Endothelial cell of umbilical vein (primary cell): ENCODE measurements around the gene SLC2A6. TPM values are rescaled to one million over a fixed set of nuclear protein-coding genes. Genes with fewer than 3 reads are reported as not detected.

Source experiments
- BruUV-seq: library from RNA; stranded (reverse); fragments of 400-500 nt; replicated peaks from 2 replicates; lab custom pipeline; 2021; lab: Mats Ljungman, UMichigan
- CTCF ChIA-PET: fragments of 300-600, 350-600 bp; sonication (Branson Sonifier 250); formaldehyde crosslinking; loops from one replicate; lab custom pipeline; 2021; ENCODE audit warnings: antibody characterized with exemption, inconsistent platforms; lab: Charles Lee
- POLR2A ChIA-PET: fragments of 300-600, 350-600 bp; sonication (Branson Sonifier 250); formaldehyde crosslinking; loops from one replicate; lab custom pipeline; 2021; ENCODE audit warnings: antibody characterized with exemption, inconsistent platforms; lab: Charles Lee
- DNase-seq: peaks from one replicate; pipeline ENCODE4 v3.0.0-alpha.2; 2011; ENCODE audit warnings: low read depth, low spot score
- FAIRE-seq: peaks from 2 replicates; lab custom pipeline; 2011; peaks lifted over from hg19 to GRCh38; lab: Jason Lieb, UNC
- H2AFZ ChIP-seq: 2 replicates; pipeline ENCODE4 v1.6.0; 2012; ENCODE audit warnings: low read depth, low read length, control low read depth, inconsistent platforms
- H3K27ac ChIP-seq: 2 replicates; pipeline ENCODE4 v1.5.1; 2011; ENCODE audit warnings: low read depth, mild to moderate bottlenecking, control low read depth, low read length, moderate library complexity; ENCODE audit not compliant: insufficient read depth
- H3K27me3 ChIP-seq, 2 experiments: 2 replicates each; pipeline versions ENCODE4 v1.6.0 to v1.6.1; 2011; ENCODE audit warnings: low read length in 2 of 2, mixed read lengths in 1 of 2; ENCODE audit not compliant: control insufficient read depth in 2 of 2, insufficient read depth in 2 of 2
- H3K36me3 ChIP-seq, 2 experiments: 2 replicates in 1 of 2; 3 replicates in 1 of 2; pipeline ENCODE4 v1.5.1; 2011; ENCODE audit warnings: low read length in 2 of 2, mild to moderate bottlenecking in 1 of 2, moderate library complexity in 1 of 2; ENCODE audit not compliant: control insufficient read depth in 2 of 2, insufficient read depth in 2 of 2; ENCODE audit errors: extremely low read depth in 1 of 2
- H3K4me1 ChIP-seq: 3 replicates; pipeline ENCODE4 v1.5.1; 2011; ENCODE audit warnings: mild to moderate bottlenecking, low read length; ENCODE audit not compliant: control insufficient read depth, insufficient read depth; ENCODE audit errors: extremely low read depth
- H3K4me2 ChIP-seq: 2 replicates; pipeline ENCODE4 v1.6.1; 2011; ENCODE audit warnings: low read length, control low read depth, mixed read lengths; ENCODE audit not compliant: insufficient read depth
- H3K4me3 ChIP-seq, 3 experiments: fragments of 200-600 bp in 1 of 3; sonication (generic), shearing (Covaris generic) in 1 of 3; replicated peaks in 1 of 3; 2 replicates each; pipeline ENCODE4 v1.5.1; 2011 to 2016; ENCODE audit warnings: control low read depth in 3 of 3, low read length in 3 of 3, mild to moderate bottlenecking in 2 of 3, inconsistent platforms in 1 of 3, low read depth in 1 of 3, moderate library complexity in 1 of 3; ENCODE audit not compliant: insufficient read depth in 1 of 3
- H3K79me2 ChIP-seq: 2 replicates; pipeline ENCODE4 v1.6.0; 2012; ENCODE audit warnings: low read length, inconsistent platforms; ENCODE audit not compliant: control insufficient read depth, insufficient read depth
- H3K9ac ChIP-seq: replicated peaks from 2 replicates; pipeline ENCODE3; 2011; ENCODE audit warnings: low read length, control low read depth; ENCODE audit not compliant: insufficient read depth; ENCODE audit errors: extremely low read depth
- H3K9me1 ChIP-seq: replicated peaks from 3 replicates; pipeline ENCODE4 v1.6.0; 2011; ENCODE audit warnings: mild to moderate bottlenecking, low read length; ENCODE audit not compliant: control insufficient read depth, insufficient read depth; ENCODE audit errors: extremely low read depth
- H3K9me3 ChIP-seq: replicated peaks from 2 replicates; pipeline ENCODE4 v1.5.1; 2012; ENCODE audit warnings: low read length, inconsistent platforms; ENCODE audit not compliant: control insufficient read depth, insufficient read depth
- H4K20me1 ChIP-seq: replicated peaks from 2 replicates; pipeline ENCODE3; 2011; ENCODE audit warnings: mild to moderate bottlenecking, low read length; ENCODE audit not compliant: control insufficient read depth, insufficient read depth; ENCODE audit errors: extremely low read depth
- CTCF ChIP-seq, 2 donors: IDR thresholded peaks; 1 replicate in 1 of 2; 2 replicates in 1 of 2; pipeline ENCODE4 v1.5.1; 2011; ENCODE audit warnings: low read length in 2 of 2, mild to moderate bottlenecking in 2 of 2, moderate library complexity in 2 of 2, control low read depth in 1 of 2, inconsistent platforms in 1 of 2, low read depth in 1 of 2; ENCODE audit not compliant: insufficient read depth in 1 of 2; ENCODE audit errors: extremely low read depth in 1 of 2
- EZH2 ChIP-seq: IDR thresholded peaks from 2 replicates; pipeline ENCODE4 v1.6.1; 2012; ENCODE audit warnings: borderline replicate concordance, low read depth, mild to moderate bottlenecking, moderate library complexity, low read length, inconsistent platforms; ENCODE audit not compliant: severe bottlenecking
- FOS ChIP-seq: IDR thresholded peaks from 2 replicates; pipeline ENCODE4 v1.6.1; 2011; ENCODE audit warnings: mild to moderate bottlenecking, low read length, moderate library complexity, borderline replicate concordance; ENCODE audit not compliant: insufficient read depth
- GATA2 ChIP-seq: IDR thresholded peaks from 2 replicates; pipeline ENCODE4 v1.7.0; 2011; ENCODE audit warnings: low read depth, mild to moderate bottlenecking, moderate library complexity, mixed read lengths, low read length; ENCODE audit not compliant: insufficient read length, insufficient read depth
- JUN ChIP-seq: IDR thresholded peaks from 2 replicates; pipeline ENCODE4 v1.6.1; 2011; ENCODE audit warnings: borderline replicate concordance, low read depth; ENCODE audit not compliant: insufficient read length, insufficient read depth
- MYC ChIP-seq: IDR thresholded peaks from one replicate; pipeline ENCODE4 v1.6.1; 2011; ENCODE audit warnings: mild to moderate bottlenecking, low read depth, low read length
- POLR2A ChIP-seq: IDR thresholded peaks from 2 replicates; pipeline ENCODE4 v1.6.1; 2012; ENCODE audit warnings: low read depth, mild to moderate bottlenecking, control low read depth, low read length
- POLR2AphosphoS5 ChIP-seq: IDR thresholded peaks from 2 replicates; pipeline ENCODE4 v1.6.1; 2012; ENCODE audit warnings: low read depth, mild to moderate bottlenecking, control low read depth, low read length, moderate library complexity; ENCODE audit not compliant: insufficient read depth
- dilution Hi-C: fragments of 300-500 bp; cut with MboI; formaldehyde crosslinking; loops from one replicate; pipeline ENCODE4 v1.15.0; 2019; ENCODE audit warnings: low sequenced_read_pairs; ENCODE audit not compliant: extremely low pct_ligation_motif_present
- intact Hi-C: fragments of 100-400 bp; cut with micrococcal nuclease; formaldehyde crosslinking; loops from one replicate; pipeline ENCODE4 v1.10.0; 2022
- polyA plus RNA-seq, 4 experiments: library from polyadenylated mRNA; depleted of rRNA in 3 of 4; stranded (reverse) in 3 of 4; unstranded in 1 of 4; fragments of >200 nt; gene quantifications; 2 replicates each; pipeline versions ENCODE4 v1.2.1 to v1.2.3, GENCODE V29; 2011 to 2012; ENCODE audit warnings: missing spikeins in 1 of 4
- total RNA-seq: library from RNA; stranded (reverse); gene quantifications from 2 replicates; pipeline ENCODE4 v1.2.3, GENCODE V29; 2021
- TF ChIP-seq, protein P1 (sequence below): IDR thresholded peaks from 2 replicates; pipeline ENCODE4 v1.6.1; 2011; ENCODE audit not compliant: insufficient read depth, insufficient read length

SLC2A6 gene
- total and polyA plus RNA-seq, 2 donors (not counting 3 experiments of a cell fraction or from before 2014, with no cell fraction given): 35.7 to 39.6 TPM

DNA sequence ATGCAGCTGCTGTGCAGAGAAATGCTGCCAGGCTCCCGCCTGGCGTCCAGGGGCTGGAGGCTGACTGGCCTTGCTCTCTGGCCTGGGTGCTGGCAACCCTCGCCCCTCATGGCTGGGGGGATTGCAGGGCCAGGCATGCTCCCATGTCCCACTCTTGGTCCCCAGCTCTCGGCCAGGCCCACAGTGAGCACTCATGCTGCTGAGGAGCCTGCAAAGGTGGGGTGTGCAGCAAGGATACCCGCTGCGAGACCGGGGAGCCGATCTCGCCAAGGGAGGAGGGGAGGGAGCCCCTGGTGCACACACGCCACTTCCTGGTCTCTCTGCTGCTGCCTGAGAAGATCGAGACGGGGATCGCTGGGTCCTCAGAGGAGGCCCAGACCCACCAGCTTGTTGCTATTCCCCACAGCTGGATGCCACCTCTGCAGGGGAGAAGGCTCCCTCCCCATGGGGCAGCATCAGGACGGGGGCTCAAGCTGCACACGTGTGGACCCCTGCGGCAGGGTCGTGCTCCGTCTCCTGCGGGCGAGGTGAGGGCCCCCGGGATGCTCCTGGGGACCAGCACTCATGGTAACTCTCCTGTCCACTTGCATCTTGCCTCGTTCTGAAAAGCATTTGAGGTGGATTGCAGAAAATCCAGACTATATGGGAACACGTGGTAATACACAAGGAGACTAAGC is 33.5 kb downstream of the SLC2A6 start:
- no peak for DNase-seq
- Histone ChIP-seq H3K9me3 (no peaks in the 10 kb centered on the region), H3K4me2 (no peak overlapping the region), H3K4me3 (no peak overlapping the region), H3K27ac (no peak overlapping the region), H2AFZ (no peak overlapping the region), H3K36me3 (no peaks in the 10 kb centered on the region), H4K20me1 (no peaks in the 10 kb centered on the region), H3K4me1 (no peaks in the 10 kb centered on the region), H3K9me1 (no peaks in the 10 kb centered on the region), H3K9ac (no peak overlapping the region), H3K27me3 (no peaks in the 10 kb centered on the region), H3K79me2 (no peaks in the 10 kb centered on the region)
- no TSS peak for BruUV-seq
- intact Hi-C loops: no loop called here
- dilution Hi-C loops: no loop called here
- CTCF ChIA-PET: interaction anchor here (1.2 kb wide), 1 partner anchor 11 kb away, joined by 3 read pairs; no protein-coding TSS in a partner anchor
- POLR2A ChIA-PET: no interaction called here
- no peak for TF ChIP-seq EZH2
- TF ChIP-seq, protein P1, sequence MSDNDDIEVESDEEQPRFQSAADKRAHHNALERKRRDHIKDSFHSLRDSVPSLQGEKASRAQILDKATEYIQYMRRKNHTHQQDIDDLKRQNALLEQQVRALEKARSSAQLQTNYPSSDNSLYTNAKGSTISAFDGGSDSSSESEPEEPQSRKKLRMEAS: no peak
- no peak for TF ChIP-seq MYC
- TF ChIP-seq GATA2: no peak
- no peak for TF ChIP-seq JUN
- no peak for TF ChIP-seq POLR2A
- no peak for TF ChIP-seq CTCF (IDR thresholded peaks at IDR 0.05; ENCODE audit: extremely low read depth in 1 of 2, insufficient read depth in 1 of 2, low read depth in 1 of 2, low read length in 2 of 2)
- no peak for TF ChIP-seq POLR2AphosphoS5
- TF ChIP-seq FOS: no peak
- no peak for FAIRE-seq
